RWPE1 (cell line): ENCODE data around the gene SNUPN.

ENCODE experiments used
- CTCF ChIA-PET: fragments of 350-600 bp; sonication (Branson Sonifier 250); formaldehyde crosslinking; extraction: SDS; loops from one replicate; lab custom pipeline; 2021; lab: Yijun Ruan, JAX
- POLR2A ChIA-PET: fragments of 400-600 bp; formaldehyde crosslinking; extraction: SDS; loops from one replicate; lab custom pipeline; 2020; ENCODE audit warnings: antibody characterized with exemption; ENCODE audit not compliant: low non-redundant PET; lab: Yijun Ruan, JAX
- DNase-seq: peaks from one replicate; pipeline ENCODE4 v3.0.0; 2012; ENCODE audit warnings: low spot score
- H3K27ac ChIP-seq: fragments of 450-650 bp; 2 replicates; pipeline ENCODE4 v1.5.1; 2017
- CTCF ChIP-seq: fragments of 450-650 bp; conservative IDR thresholded peaks from 2 replicates; pipeline ENCODE4 v1.5.1; 2017; ENCODE audit warnings: low read depth, mild to moderate bottlenecking

SNUPN gene

GRCh38 chr15:75669879-75670212 lies 44.3 kb upstream of the SNUPN start:
- ChIA-PET POLR2A (no interaction called here), CTCF (interaction anchor here (1.0 kb wide), 1 partner anchor 31 kb away, joined by 8 read pairs; no protein-coding TSS in a partner anchor)
- peak overlapping the region; percentile 98 for H3K27ac ChIP-seq
- TF ChIP-seq CTCF, result no peak
- no peak for DNase-seq

GRCh38 chr15:75669191-75669878 lies 43.8 kb upstream of the SNUPN start:
- peak overlapping the region; percentile 98 for H3K27ac ChIP-seq
- peak; percentile 93 for DNase-seq
- ChIA-PET POLR2A (interaction anchor here (1.2 kb wide), 1 partner anchor 29 kb away, joined by 7 read pairs; the partner anchor contains the start of gene IMP3), CTCF (interaction anchor here (1.0 kb wide), 1 partner anchor 31 kb away, joined by 8 read pairs; no protein-coding TSS in a partner anchor)
- TF ChIP-seq CTCF, result no peak

- DNase-seq, result peak; percentile 99
- peak overlapping the region; percentile 98 for H3K27ac ChIP-seq
- POLR2A ChIA-PET, result interaction anchor here (0.7 to 0.8 kb wide), 2 partner anchors 17 to 27 kb away, joined by 3 read pairs; partner anchors contain the start of gene IMP3
- CTCF ChIA-PET, result interaction anchor here (0.7 to 1.4 kb wide), 4 partner anchors 14 to 896 kb away, joined by 3 to 5 read pairs (median 4); partner anchors contain the start of gene SNX33
- no peak for TF ChIP-seq CTCF
Measured at GRCh38 chr15:75666823-75667501, 41.4 kb upstream of the SNUPN start.

GRCh38 chr15:75663931-75664421 lies 38.5 kb upstream of the SNUPN start:
- peak overlapping the region; percentile 98 for H3K27ac ChIP-seq
- ChIA-PET POLR2A (no interaction called here), CTCF (interaction anchor here (0.7 kb wide), 1 partner anchor 50 kb away, joined by 3 read pairs; no protein-coding TSS in a partner anchor)
- no peak for DNase-seq
- no peak for TF ChIP-seq CTCF

- peak overlapping the region; percentile 98 for H3K27ac ChIP-seq
- DNase-seq, result no peak
- ChIA-PET CTCF (no interaction called here), POLR2A (no interaction called here)
- no peak for TF ChIP-seq CTCF
Measured at GRCh38 chr15:75662823-75663519, 37.4 kb upstream of the SNUPN start.

GRCh38 chr15:75661756-75662140 lies 36.2 kb upstream of the SNUPN start:
- CTCF ChIA-PET, result interaction anchor here (1.0 to 1.5 kb wide), 3 partner anchors 14 to 22 kb away, joined by 3 to 9 read pairs (median 4); partner anchors contain the start of gene SNX33
- peak overlapping the region; percentile 98 for H3K27ac ChIP-seq

More at GRCh38 chr15:75661756-75662140, 36.2 kb upstream of the SNUPN start:
- POLR2A ChIA-PET, result interaction anchor here (1.2 to 1.9 kb wide), 4 partner anchors 10 to 294 kb away, joined by 3 to 8 read pairs (median 7); partner anchors contain the start of genes IMP3, MAN2C1 and SNX33
- DNase-seq, result no peak
- TF ChIP-seq CTCF, result no peak
